ENCODE measurements around the gene ADCY10. TPM values are rescaled to one million over a fixed set of nuclear protein-coding genes. Genes with fewer than 3 reads are reported as not detected.

Gene ADCY10
- total and polyA plus RNA-seq, 2 experiments from 2014 or later = not detected

GRCh38 chr1:167912294-167912693 is 1.6 kb downstream of the ADCY10 start:
- H3K9me3 Mint-ChIP-seq = peaks cover 22% of the 10 kb centered on the region
- Histone ChIP-seq H3K9me2 (ENCODE audit: insufficient read depth) (no peaks in the 10 kb centered on the region), H3K4me2 (no peak overlapping the region), H3K36me3 (ENCODE audit: insufficient read depth) (peaks cover 9% of the 10 kb centered on the region; the same call in 1 of the 2 replicates), H3K4me1 (ENCODE audit: insufficient read depth) (peaks cover 27% of the 10 kb centered on the region), H4K20me1 (replicated peaks; ENCODE audit: insufficient read depth) (no peaks in the 10 kb centered on the region), H3K4me3 (no peak overlapping the region), H2AFZ (no peak overlapping the region), H3K79me2 (replicated peaks; ENCODE audit: insufficient read depth) (no peaks in the 10 kb centered on the region), H3K27me3 (ENCODE audit: insufficient read depth) (no peaks in the 10 kb centered on the region), H3F3A (replicated peaks; ENCODE audit: low read depth) (no peaks in the 10 kb centered on the region), H3K27ac (ENCODE audit: low read depth) (peak overlapping the region; percentile 47; the same call in 1 of the 2 replicates)
- no peak overlapping the region; the same call in 1 of the 2 replicates for H3K27ac Mint-ChIP-seq
- ATAC-seq (peak; percentile 63), DNase-seq (ENCODE audit: low spot score) (peak; percentile 82)
- peaks cover 19% of the 10 kb centered on the region for H3K4me1 Mint-ChIP-seq
- peaks cover 1% of the 10 kb centered on the region for H3K27me3 Mint-ChIP-seq (ENCODE audit: insufficient read depth, low read depth, poor library complexity)
- TF ChIP-seq NANOG (IDR thresholded peaks at IDR 0.05; ENCODE audit: borderline replicate concordance) (no peak), EZH2phosphoT487 (IDR thresholded peaks at IDR 0.05; ENCODE audit: unreplicated experiment) (no peak), CREB1 (CRISPR knock-in tag; IDR thresholded peaks at IDR 0.05; ENCODE audit: low read depth) (peak; percentile 36; the same call in 1 of the 2 replicates), EZH2 (IDR thresholded peaks at IDR 0.05; ENCODE audit: low read depth, unreplicated experiment) (no peak), JUNB (IDR thresholded peaks at IDR 0.05; ENCODE audit: unreplicated experiment) (no peak), POLR2AphosphoS5 (IDR thresholded peaks at IDR 0.05; ENCODE audit: low read depth) (0 out of 2 replicates have a peak, but pooled peaks have one; percentile 29), ZNF331 (CRISPR knock-in tag; IDR thresholded peaks at IDR 0.05; ENCODE audit: low read depth) (no peak), ZNF114 (CRISPR knock-in tag; IDR thresholded peaks at IDR 0.05) (no peak), REST (IDR thresholded peaks at IDR 0.05; ENCODE audit: unreplicated experiment) (no peak), STAT1 (IDR thresholded peaks at IDR 0.05; ENCODE audit: unreplicated experiment) (no peak)
- TF ChIP-seq, protein P1, sequence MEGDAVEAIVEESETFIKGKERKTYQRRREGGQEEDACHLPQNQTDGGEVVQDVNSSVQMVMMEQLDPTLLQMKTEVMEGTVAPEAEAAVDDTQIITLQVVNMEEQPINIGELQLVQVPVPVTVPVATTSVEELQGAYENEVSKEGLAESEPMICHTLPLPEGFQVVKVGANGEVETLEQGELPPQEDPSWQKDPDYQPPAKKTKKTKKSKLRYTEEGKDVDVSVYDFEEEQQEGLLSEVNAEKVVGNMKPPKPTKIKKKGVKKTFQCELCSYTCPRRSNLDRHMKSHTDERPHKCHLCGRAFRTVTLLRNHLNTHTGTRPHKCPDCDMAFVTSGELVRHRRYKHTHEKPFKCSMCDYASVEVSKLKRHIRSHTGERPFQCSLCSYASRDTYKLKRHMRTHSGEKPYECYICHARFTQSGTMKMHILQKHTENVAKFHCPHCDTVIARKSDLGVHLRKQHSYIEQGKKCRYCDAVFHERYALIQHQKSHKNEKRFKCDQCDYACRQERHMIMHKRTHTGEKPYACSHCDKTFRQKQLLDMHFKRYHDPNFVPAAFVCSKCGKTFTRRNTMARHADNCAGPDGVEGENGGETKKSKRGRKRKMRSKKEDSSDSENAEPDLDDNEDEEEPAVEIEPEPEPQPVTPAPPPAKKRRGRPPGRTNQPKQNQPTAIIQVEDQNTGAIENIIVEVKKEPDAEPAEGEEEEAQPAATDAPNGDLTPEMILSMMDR (conservative IDR thresholded peaks at IDR 0.05; ENCODE audit: low read depth in 2 of 2) = no peak
- no peak overlapping the region for H3K4me3 Mint-ChIP-seq
- peaks cover 14% of the 10 kb centered on the region for H3K36me3 Mint-ChIP-seq (ENCODE audit: low read depth)

GRCh38 chr1:167911413-167911812 is 2.5 kb downstream of the ADCY10 start:
- DNase-seq (ENCODE audit: low spot score) = no peak
- H3K4me3 Mint-ChIP-seq = no peak overlapping the region
- Histone ChIP-seq H3K4me3 (no peak overlapping the region), H3K9me2 (ENCODE audit: insufficient read depth) (no peaks in the 10 kb centered on the region), H4K20me1 (replicated peaks; ENCODE audit: insufficient read depth) (no peaks in the 10 kb centered on the region), H3K36me3 (ENCODE audit: insufficient read depth) (peaks cover 9% of the 10 kb centered on the region; the same call in 1 of the 2 replicates), H3K79me2 (replicated peaks; ENCODE audit: insufficient read depth) (no peaks in the 10 kb centered on the region), H3K27me3 (ENCODE audit: insufficient read depth) (no peaks in the 10 kb centered on the region), H3K4me1 (ENCODE audit: insufficient read depth) (peaks cover 27% of the 10 kb centered on the region), H3K4me2 (peak overlapping the region; percentile 35; the same call in 1 of the 2 replicates), H3F3A (replicated peaks; ENCODE audit: low read depth) (no peaks in the 10 kb centered on the region), H3K27ac (ENCODE audit: low read depth) (peak overlapping the region; percentile 48), H2AFZ (no peak overlapping the region)
- H3K4me1 Mint-ChIP-seq = peaks cover 19% of the 10 kb centered on the region
- peaks cover 1% of the 10 kb centered on the region for H3K27me3 Mint-ChIP-seq (ENCODE audit: insufficient read depth, low read depth, poor library complexity)
- no peak for ATAC-seq
- H3K27ac Mint-ChIP-seq = no peak overlapping the region
- H3K36me3 Mint-ChIP-seq (ENCODE audit: low read depth) = peaks cover 14% of the 10 kb centered on the region
- H3K9me3 Mint-ChIP-seq = peaks cover 22% of the 10 kb centered on the region
- no peak for TF ChIP-seq ZNF114 (CRISPR knock-in tag; IDR thresholded peaks at IDR 0.05)
- TF ChIP-seq ZNF331 (CRISPR knock-in tag; IDR thresholded peaks at IDR 0.05; ENCODE audit: low read depth) = no peak
- TF ChIP-seq, protein P1 (conservative IDR thresholded peaks at IDR 0.05; ENCODE audit: low read depth in 2 of 2) = no peak
- TF ChIP-seq CREB1 (CRISPR knock-in tag; IDR thresholded peaks at IDR 0.05; ENCODE audit: low read depth) = no peak
- no peak for TF ChIP-seq JUNB (IDR thresholded peaks at IDR 0.05; ENCODE audit: unreplicated experiment)
- no peak for TF ChIP-seq REST (IDR thresholded peaks at IDR 0.05; ENCODE audit: unreplicated experiment)
- no peak for TF ChIP-seq POLR2AphosphoS5 (IDR thresholded peaks at IDR 0.05; ENCODE audit: low read depth)
- TF ChIP-seq NANOG (IDR thresholded peaks at IDR 0.05; ENCODE audit: borderline replicate concordance) = no peak

Data from GM23338 (cell line).